Measurements from ENCODE around the gene UBASH3A. TPM values are rescaled to one million over a fixed set of nuclear protein-coding genes. Genes with fewer than 3 reads are reported as not detected.

Gene UBASH3A
- total and polyA plus RNA-seq, 2 donors (not counting 1 experiment from before 2014, with no cell fraction given) = not detected

- Histone ChIP-seq H3K9me3 (ENCODE audit: control insufficient read depth, insufficient read depth, low read depth, low read length) (no peaks in the 10 kb centered on the region), H3K4me1 (ENCODE audit: control insufficient read depth, extremely low read depth, insufficient read depth, low read length) (no peaks in the 10 kb centered on the region), H3K36me3 (ENCODE audit: control insufficient read depth, insufficient read depth, low read length) (no peaks in the 10 kb centered on the region), H3K27me3 (ENCODE audit: control insufficient read depth, insufficient read depth, low read length) (peaks cover 3% of the 10 kb centered on the region), H3K79me2 (ENCODE audit: control insufficient read depth, insufficient read depth, low read length) (no peaks in the 10 kb centered on the region), H3K27ac (ENCODE audit: insufficient read depth, low read length) (no peak overlapping the region), H3K4me2 (ENCODE audit: extremely low read depth, insufficient read depth, low read length) (no peak overlapping the region), H4K20me1 (ENCODE audit: control insufficient read depth, extremely low read depth, insufficient read depth, low read length) (no peaks in the 10 kb centered on the region), H3K9ac (ENCODE audit: insufficient read depth, low read length) (no peak overlapping the region), H2AFZ (ENCODE audit: low read length) (no peak overlapping the region), H3K4me3 (replicated peaks in 1 of 4; ENCODE audit: control extremely low read depth in 1 of 4, insufficient read depth in 1 of 4, low read depth in 3 of 4, low read length in 4 of 4) (no peak overlapping the region)
- TF ChIP-seq CTCF (conservative IDR thresholded peaks at IDR 0.05 in 1 of 2, IDR thresholded peaks at IDR 0.05 in 1 of 2; ENCODE audit: low read depth in 1 of 2, low read length in 2 of 2) = no peak
- TF ChIP-seq EZH2 (IDR thresholded peaks at IDR 0.05; ENCODE audit: low read length, missing control alignments) = no peak
- DNase-seq (ENCODE audit: low read depth in 2 of 2) = no peak
Measured at GRCh38 chr21:42409366-42409765, 5.7 kb downstream of the UBASH3A start.

- H3K9ac ChIP-seq (ENCODE audit: insufficient read depth, low read length) = no peak overlapping the region
- TF ChIP-seq EZH2 (IDR thresholded peaks at IDR 0.05; ENCODE audit: low read length, missing control alignments) (no peak), CTCF (conservative IDR thresholded peaks at IDR 0.05 in 1 of 2, IDR thresholded peaks at IDR 0.05 in 1 of 2; ENCODE audit: low read depth in 1 of 2, low read length in 2 of 2) (no peak)
- DNase-seq (ENCODE audit: low read depth in 2 of 2) = no peak
- H4K20me1 ChIP-seq (ENCODE audit: control insufficient read depth, extremely low read depth, insufficient read depth, low read length) = no peaks in the 10 kb centered on the region
- no peaks in the 10 kb centered on the region for H3K9me3 ChIP-seq (ENCODE audit: control insufficient read depth, insufficient read depth, low read depth, low read length)
- H3K36me3 ChIP-seq (ENCODE audit: control insufficient read depth, insufficient read depth, low read length) = no peaks in the 10 kb centered on the region
- peaks cover 3% of the 10 kb centered on the region for H3K27me3 ChIP-seq (ENCODE audit: control insufficient read depth, insufficient read depth, low read length)
- no peak overlapping the region for H3K4me3 ChIP-seq (replicated peaks in 1 of 4; ENCODE audit: control extremely low read depth in 1 of 4, insufficient read depth in 1 of 4, low read depth in 3 of 4, low read length in 4 of 4)
- H3K27ac ChIP-seq (ENCODE audit: insufficient read depth, low read length) = no peak overlapping the region
- H3K4me2 ChIP-seq (ENCODE audit: extremely low read depth, insufficient read depth, low read length) = no peak overlapping the region
- H2AFZ ChIP-seq (ENCODE audit: low read length) = no peak overlapping the region
- H3K4me1 ChIP-seq (ENCODE audit: control insufficient read depth, extremely low read depth, insufficient read depth, low read length) = no peaks in the 10 kb centered on the region
- H3K79me2 ChIP-seq (ENCODE audit: control insufficient read depth, insufficient read depth, low read length) = no peaks in the 10 kb centered on the region
Measured at GRCh38 chr21:42411197-42411869, 7.6 kb downstream of the UBASH3A start.

GRCh38 chr21:42411891-42412635, 8.4 kb downstream of the UBASH3A start:
- H3K79me2 ChIP-seq (ENCODE audit: control insufficient read depth, insufficient read depth, low read length) = no peaks in the 10 kb centered on the region
- DNase-seq (ENCODE audit: low read depth in 2 of 2) = peak in 1 of 2 donors; percentile 33
- no peaks in the 10 kb centered on the region for H3K36me3 ChIP-seq (ENCODE audit: control insufficient read depth, insufficient read depth, low read length)
- H3K27ac ChIP-seq (ENCODE audit: insufficient read depth, low read length) = no peak overlapping the region
- no peak overlapping the region for H2AFZ ChIP-seq (ENCODE audit: low read length)
- H3K4me1 ChIP-seq (ENCODE audit: control insufficient read depth, extremely low read depth, insufficient read depth, low read length) = no peaks in the 10 kb centered on the region
- H3K27me3 ChIP-seq (ENCODE audit: control insufficient read depth, insufficient read depth, low read length) = peaks cover 3% of the 10 kb centered on the region
- TF ChIP-seq EZH2 (IDR thresholded peaks at IDR 0.05; ENCODE audit: low read length, missing control alignments) (no peak), CTCF (conservative IDR thresholded peaks at IDR 0.05 in 1 of 2, IDR thresholded peaks at IDR 0.05 in 1 of 2; ENCODE audit: low read depth in 1 of 2, low read length in 2 of 2) (no peak)
- H3K9me3 ChIP-seq (ENCODE audit: control insufficient read depth, insufficient read depth, low read depth, low read length) = no peaks in the 10 kb centered on the region
- H3K4me3 ChIP-seq (replicated peaks in 1 of 4; ENCODE audit: control extremely low read depth in 1 of 4, insufficient read depth in 1 of 4, low read depth in 3 of 4, low read length in 4 of 4) = no peak overlapping the region
- no peak overlapping the region for H3K9ac ChIP-seq (ENCODE audit: insufficient read depth, low read length)
- no peaks in the 10 kb centered on the region for H4K20me1 ChIP-seq (ENCODE audit: control insufficient read depth, extremely low read depth, insufficient read depth, low read length)
- H3K4me2 ChIP-seq (ENCODE audit: extremely low read depth, insufficient read depth, low read length) = no peak overlapping the region
